CD4-positive, alpha-beta T cell treated with Interleukin-17A for 4 hours (primary cell): ENCODE measurements around the gene CSMD2.
"Not testable (repeated sequence)": the region's sequence is repeated elsewhere in the genome, so short reads cannot be mapped to it uniquely, and the experiment has no call there.

ENCODE experiments used
- DNase-seq: peaks from one replicate; pipeline ENCODE4 v3.0.0-alpha.2; 2020; ENCODE audit warnings: mixed read lengths

The CSMD2 gene

GRCh38 chr1:33512226-33513011 is 652.6 kb downstream of the CSMD2 start:
- DNase-seq, result no peak

- DNase-seq, result not testable (repeated sequence)
Observed at GRCh38 chr1:33509276-33509675, 655.8 kb downstream of the CSMD2 start.

GRCh38 chr1:33508151-33508550 is 656.9 kb downstream of the CSMD2 start:
- no peak for DNase-seq

- DNase-seq, result no peak
Observed at GRCh38 chr1:33507661-33508060, 657.4 kb downstream of the CSMD2 start.

GRCh38 chr1:33503506-33503905 is 661.5 kb downstream of the CSMD2 start:
- DNase-seq, result no peak

GRCh38 chr1:33502726-33503125 is 662.3 kb downstream of the CSMD2 start:
- no peak for DNase-seq

- DNase-seq, result no peak
Observed at GRCh38 chr1:33501774-33502173, 663.3 kb downstream of the CSMD2 start.

GRCh38 chr1:33501309-33501708 is 663.7 kb downstream of the CSMD2 start:
- DNase-seq, result no peak

GRCh38 chr1:33500547-33500946 is 664.5 kb downstream of the CSMD2 start:
- DNase-seq, result no peak

GRCh38 chr1:33497410-33497809 is 667.6 kb downstream of the CSMD2 start:
- no peak for DNase-seq

GRCh38 chr1:33494929-33495328 is 670.1 kb downstream of the CSMD2 start:
- no peak for DNase-seq

GRCh38 chr1:33488624-33489023 is 676.4 kb downstream of the CSMD2 start:
- no peak for DNase-seq

- DNase-seq, result no peak
Observed at GRCh38 chr1:33482412-33482811, 682.6 kb downstream of the CSMD2 start.

GRCh38 chr1:33477451-33477850 is 687.6 kb downstream of the CSMD2 start:
- no peak for DNase-seq

- DNase-seq, result no peak
Observed at GRCh38 chr1:33473900-33474299, 691.1 kb downstream of the CSMD2 start.

- DNase-seq, result peak; percentile 91
Observed at GRCh38 chr1:33472269-33472980, 692.6 kb downstream of the CSMD2 start, which contains the start of gene ZSCAN20. TSS of gene ZSCAN20 (plus strand) at chr1:33472645. CDS start at chr1:33479289, 6,644 bp downstream.

- DNase-seq, result no peak
Observed at GRCh38 chr1:33471416-33471815, 693.6 kb downstream of the CSMD2 start.

GRCh38 chr1:33470495-33471012 is 694.5 kb downstream of the CSMD2 start:
- DNase-seq, result peak; percentile 69

- no peak for DNase-seq
Observed at GRCh38 chr1:33469691-33470090, 695.3 kb downstream of the CSMD2 start.

- DNase-seq, result no peak
Observed at GRCh38 chr1:33468967-33469366, 696.1 kb downstream of the CSMD2 start.

GRCh38 chr1:33468531-33468930 is 696.5 kb downstream of the CSMD2 start:
- no peak for DNase-seq

GRCh38 chr1:33468011-33468410 is 697.0 kb downstream of the CSMD2 start:
- DNase-seq, result no peak

GRCh38 chr1:33466159-33466558 is 698.9 kb downstream of the CSMD2 start:
- no peak for DNase-seq

- DNase-seq, result no peak
Observed at GRCh38 chr1:33465316-33465715, 699.7 kb downstream of the CSMD2 start.
